Measurements from ENCODE around the gene PTPRG.

The PTPRG gene

GRCh38 chr3:61593446-61594029 lies 32.2 kb downstream of the PTPRG start:
- no peak for DNase-seq

DNA sequence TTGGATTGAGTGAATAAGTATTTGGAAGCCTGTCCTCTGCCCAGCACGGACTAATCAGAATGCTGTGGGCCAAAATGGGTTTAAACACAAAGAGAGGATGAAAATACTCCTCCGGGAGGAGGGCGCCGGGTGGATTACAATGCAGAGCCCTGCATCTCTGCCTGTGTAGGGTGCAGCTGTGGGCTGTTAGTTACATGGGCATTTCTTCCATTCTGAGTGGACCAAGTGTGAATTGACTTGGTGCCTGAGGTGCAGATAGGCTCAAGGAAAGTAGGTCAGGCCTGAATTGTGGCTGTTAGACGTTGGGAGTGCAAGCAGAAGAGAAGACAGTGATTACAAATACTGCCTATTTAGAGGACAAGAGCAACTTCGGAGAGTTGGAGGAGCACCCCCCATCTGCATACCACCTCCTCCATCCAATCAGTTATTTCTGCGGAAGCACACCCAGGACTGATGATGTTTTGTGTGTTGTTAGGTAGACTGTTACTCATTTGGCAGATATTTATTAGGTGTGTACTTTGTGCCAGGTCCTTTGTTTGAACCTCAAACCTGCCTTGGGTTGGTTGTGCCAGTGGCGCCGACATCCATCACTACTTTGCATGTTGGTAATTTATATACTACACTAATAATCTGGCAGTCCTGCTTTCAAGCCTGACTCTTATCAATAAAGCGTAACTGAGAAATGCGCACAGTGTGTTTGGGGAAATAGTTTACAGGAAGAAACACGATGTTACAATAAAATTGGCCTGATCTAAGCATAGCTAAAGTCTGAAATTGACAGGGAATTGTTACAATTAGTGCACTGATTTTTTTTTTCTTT lies 33.0 kb downstream of the PTPRG start:
- DNase-seq, result no peak

- DNase-seq, result no peak
Measured at GRCh38 chr3:61594964-61595285, 33.6 kb downstream of the PTPRG start.

GRCh38 chr3:61595288-61595687 lies 33.9 kb downstream of the PTPRG start:
- no peak for DNase-seq

DNA sequence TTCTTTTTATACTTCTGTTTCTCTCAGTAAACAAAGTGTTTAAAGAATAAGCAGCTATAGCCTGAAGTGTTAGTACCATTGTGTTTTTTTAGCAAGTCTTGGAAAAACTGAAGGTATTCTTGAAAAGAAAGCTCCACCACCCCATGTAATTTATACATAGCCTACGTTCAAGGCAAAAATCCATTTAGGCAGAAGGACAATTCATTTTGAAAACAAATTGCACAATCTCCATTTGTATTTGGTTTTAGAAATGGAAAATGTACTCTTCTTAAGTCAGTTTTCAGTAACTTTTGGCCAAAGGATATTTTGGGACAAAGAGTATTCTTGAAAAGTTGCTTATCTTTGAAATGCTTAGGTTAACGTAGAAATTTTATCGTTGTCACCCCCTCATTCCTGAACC lies 34.5 kb downstream of the PTPRG start:
- DNase-seq, result no peak

- no peak for DNase-seq
Measured at GRCh38 chr3:61597906-61598305, 36.5 kb downstream of the PTPRG start.

- DNase-seq, result no peak
Measured at GRCh38 chr3:61600195-61600594, 38.8 kb downstream of the PTPRG start.

DNA sequence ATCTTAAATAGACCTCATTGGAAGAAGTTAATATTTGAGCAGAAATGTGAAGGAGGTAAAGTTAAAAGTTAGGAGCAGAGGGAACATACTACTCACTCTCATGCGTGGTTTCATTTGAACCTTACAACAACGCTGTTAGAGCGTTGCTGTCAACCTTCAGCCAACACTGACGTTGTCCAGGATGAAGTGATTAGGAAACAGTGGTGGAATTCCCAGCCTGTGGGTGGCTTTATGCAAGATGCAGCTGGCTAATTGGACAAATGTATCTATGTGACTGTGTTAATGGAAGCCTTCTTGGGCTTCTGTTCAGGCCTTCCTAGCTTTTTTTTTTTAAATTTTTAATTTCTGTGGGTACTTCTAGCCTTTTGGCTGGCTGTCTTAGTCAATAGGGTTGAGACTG lies 40.5 kb downstream of the PTPRG start:
- no peak for DNase-seq

GRCh38 chr3:61602466-61602865 lies 41.1 kb downstream of the PTPRG start:
- DNase-seq, result no peak

GRCh38 chr3:61605589-61606175 lies 44.3 kb downstream of the PTPRG start:
- no peak for DNase-seq

DNA sequence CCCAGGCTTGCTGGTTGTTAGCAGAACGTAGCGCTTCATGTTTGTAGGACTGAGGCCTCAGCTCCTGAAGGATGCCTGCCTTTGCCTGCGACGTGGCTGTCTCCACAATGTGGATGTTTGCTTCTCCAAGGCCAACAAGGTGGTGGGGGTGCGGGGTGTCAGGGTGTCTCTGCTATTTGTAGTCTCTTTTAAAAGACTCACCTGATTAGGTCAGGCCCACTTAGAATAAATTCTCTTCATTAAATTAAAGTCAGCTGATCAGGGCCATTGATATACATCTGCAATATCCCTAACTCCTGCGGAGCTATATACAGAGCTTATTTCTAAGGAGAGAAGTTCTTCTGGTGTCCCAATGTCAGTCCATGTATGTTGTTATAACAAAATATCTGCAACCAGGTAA lies 44.8 kb downstream of the PTPRG start:
- no peak for DNase-seq

- DNase-seq, result no peak
Measured at GRCh38 chr3:61608072-61608471, 46.7 kb downstream of the PTPRG start.

DNA sequence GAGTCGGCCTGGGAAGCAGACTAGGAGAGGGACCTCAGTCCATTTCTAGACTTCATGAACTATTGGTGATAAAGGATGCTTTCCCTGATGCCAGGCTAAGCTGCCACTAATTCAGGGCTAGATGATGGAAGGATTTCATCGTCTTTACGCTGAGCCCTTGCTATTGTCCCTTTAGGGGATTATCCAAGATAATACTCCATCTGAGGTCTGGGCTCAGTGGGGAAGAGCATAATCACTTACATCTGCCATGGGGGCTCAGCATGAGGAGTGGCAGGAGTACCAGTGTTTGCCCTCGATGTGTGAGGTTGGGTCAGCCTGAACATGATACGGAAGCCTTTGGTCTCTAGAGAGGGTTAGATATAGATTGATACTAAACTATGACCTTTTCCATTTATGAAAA lies 47.3 kb downstream of the PTPRG start:
- DNase-seq, result no peak

DNA sequence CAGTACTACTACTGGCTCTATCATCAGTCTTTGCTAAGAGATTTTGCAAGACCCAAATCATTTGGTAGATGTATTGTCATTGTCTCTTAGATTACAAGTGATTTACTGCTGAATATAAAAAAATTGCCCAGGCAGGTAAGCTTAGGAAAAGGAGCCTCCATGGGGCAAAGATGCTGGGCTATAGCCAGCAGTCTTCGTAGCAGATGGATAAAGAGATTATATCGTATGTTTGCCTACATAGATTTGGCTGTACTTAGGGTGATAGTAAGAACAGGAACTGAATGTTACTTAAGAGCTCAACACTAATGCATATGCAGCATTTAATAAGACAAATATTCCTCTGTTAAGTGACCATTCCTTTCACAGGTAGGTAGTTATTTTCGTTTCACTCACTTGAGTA lies 48.9 kb downstream of the PTPRG start:
- no peak for DNase-seq

DNA sequence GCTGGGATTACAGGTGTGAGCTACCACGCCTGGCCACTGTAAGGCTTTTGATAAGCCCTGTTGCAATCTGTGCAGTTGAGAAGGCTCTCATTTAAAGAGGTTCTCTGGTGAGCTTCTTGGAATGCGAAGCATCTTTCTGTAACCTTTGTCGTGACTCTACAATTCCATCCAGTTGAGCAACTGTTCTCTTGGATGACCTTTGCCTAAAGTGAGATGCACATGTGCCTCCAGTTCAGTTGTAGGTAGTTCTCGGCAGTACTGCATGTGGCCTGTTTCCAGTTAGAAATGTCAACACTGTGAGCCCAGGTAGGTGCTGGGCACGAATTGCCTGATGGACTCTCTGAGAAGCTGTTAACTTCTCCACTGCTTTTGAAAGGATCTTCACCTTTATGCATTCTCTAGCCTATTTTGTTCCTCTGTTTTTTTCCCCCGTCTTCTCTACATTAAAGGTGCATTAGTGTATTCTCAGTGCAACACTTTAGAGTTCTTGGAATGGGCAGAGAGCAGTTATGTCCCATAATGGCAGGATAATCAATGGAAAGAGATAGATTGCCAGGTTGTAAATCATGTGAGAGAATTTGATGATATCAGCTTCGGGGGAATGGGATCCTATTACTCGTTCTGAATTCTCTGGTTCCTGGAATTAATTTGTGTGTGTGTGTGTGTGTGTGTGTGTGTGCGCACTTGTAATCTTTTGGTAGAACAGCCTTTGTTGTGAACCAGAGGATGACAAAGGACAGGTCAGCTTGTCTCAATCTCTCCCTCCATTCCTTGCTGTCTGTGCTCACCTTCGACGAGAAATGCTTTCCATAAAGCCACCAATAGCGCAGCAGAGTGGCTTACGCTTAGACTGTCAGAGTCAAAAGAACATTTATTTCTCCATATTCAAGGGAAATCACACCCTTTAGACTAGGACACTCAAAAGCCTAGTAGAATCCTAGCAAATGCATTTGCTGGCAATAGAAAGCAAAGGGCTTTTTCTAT lies 51.1 kb downstream of the PTPRG start:
- DNase-seq, result no peak

GRCh38 chr3:61613666-61614065 lies 52.3 kb downstream of the PTPRG start:
- DNase-seq, result no peak

GRCh38 chr3:61615643-61616042 lies 54.3 kb downstream of the PTPRG start:
- DNase-seq, result no peak

DNA sequence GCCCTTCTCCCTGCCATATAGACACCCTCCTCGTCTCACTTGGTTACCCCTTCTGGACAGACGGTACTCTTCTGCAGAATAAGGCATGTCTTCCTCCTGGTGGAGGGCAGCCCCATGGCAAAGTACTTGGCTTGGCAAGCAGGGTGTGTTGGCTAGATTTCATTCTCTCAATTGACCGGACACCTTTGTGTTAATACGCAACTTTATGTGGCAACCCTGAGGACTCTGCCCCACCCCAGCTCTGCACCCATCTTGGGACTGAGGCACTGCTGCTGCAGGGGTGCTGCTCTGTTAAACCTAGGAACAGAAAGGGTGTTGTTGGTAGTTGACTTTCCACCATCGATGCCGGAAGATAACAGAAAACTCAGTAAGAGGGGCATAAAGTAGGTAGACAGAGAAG lies 55.2 kb downstream of the PTPRG start:
- DNase-seq, result no peak

GRCh38 chr3:61617041-61617440 lies 55.7 kb downstream of the PTPRG start:
- DNase-seq, result no peak

- DNase-seq, result no peak
Measured at GRCh38 chr3:61617651-61618050, 56.3 kb downstream of the PTPRG start.

DNA sequence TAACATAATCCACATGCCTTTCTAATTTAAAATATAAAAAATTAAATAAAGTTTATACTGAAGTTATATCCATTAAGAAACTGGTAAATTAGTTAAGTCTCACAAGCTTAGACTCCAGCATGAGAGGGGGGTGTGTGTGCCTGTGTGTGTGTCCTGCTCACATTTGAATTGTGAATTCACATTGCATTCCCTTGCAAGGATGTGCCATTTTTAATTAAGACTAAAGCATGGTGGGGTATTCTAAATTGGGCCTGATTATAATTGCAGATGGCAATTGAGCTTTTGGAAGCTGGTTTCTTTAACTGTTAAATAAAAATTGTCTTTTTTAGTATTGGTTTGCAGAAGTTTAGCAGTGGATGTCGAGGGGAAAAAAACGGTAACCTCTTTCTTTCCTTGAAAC lies 56.9 kb downstream of the PTPRG start:
- no peak for DNase-seq

- DNase-seq, result no peak
Measured at GRCh38 chr3:61618871-61619270, 57.5 kb downstream of the PTPRG start.

DNA sequence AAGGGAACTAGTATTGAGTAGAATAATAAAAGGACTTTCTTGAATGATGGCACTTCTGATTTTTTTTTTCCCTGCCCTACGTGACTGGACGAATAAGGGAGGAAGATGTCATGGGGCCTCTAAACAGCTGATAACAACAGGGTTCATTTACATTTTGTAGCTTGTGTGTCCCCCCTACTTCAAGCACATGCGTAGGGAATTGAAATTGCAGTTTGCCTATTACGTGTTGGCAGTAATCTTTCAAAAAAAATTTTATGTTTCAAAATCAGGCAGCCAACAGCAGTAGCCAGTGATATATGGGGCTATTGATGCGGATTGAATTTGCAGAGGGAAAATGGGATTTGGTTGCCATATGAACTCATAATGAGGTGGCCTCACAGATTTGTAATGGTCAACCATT lies 58.7 kb downstream of the PTPRG start:
- no peak for DNase-seq
